Vagina (tissue), 2 donors: ENCODE data around the gene RNF227. TPM values are rescaled to one million over a fixed set of nuclear protein-coding genes. Genes with fewer than 3 reads are reported as not detected.

Experiments used
- DNase-seq, 2 donors: peaks; one replicate each; pipeline ENCODE4 v3.0.0-alpha.2; 2017; ENCODE audit errors: extremely low spot score in 2 of 2
- H3K27ac ChIP-seq: fragments of 200-600 bp; sonication (generic); one replicate; pipeline ENCODE4 v1.5.1; 2019
- H3K27me3 ChIP-seq: fragments of 200-600 bp; sonication (generic); one replicate; pipeline ENCODE4 v1.5.1; 2019
- H3K36me3 ChIP-seq, 2 donors: fragments of 200-600 bp; sonication (generic); one replicate each; pipeline ENCODE4 v1.5.1; 2017 to 2019
- H3K4me1 ChIP-seq: fragments of 200-600 bp; sonication (generic); one replicate; pipeline ENCODE4 v1.5.1; 2019
- H3K4me3 ChIP-seq, 2 donors: fragments of 200-600 bp; sonication (generic); 1 replicate in 1 of 2; 2 replicates in 1 of 2; pipeline ENCODE4 v1.5.1; 2016 to 2019
- H3K9me3 ChIP-seq: fragments of 200-600 bp; sonication (generic); one replicate; pipeline ENCODE4 v1.5.1; 2019
- CTCF ChIP-seq, 3 experiments: fragments of 450-650 bp in 2 of 3; fragments of 200-600 bp in 1 of 3; sonication (generic) in 1 of 3; IDR thresholded peaks; one replicate each; pipeline ENCODE4 v1.5.1; 2017 to 2019; ENCODE audit warnings: antibody characterized with exemption in 3 of 3, mild to moderate bottlenecking in 2 of 3, moderate library complexity in 2 of 3
- POLR2A ChIP-seq, 2 donors: fragments of 450-650 bp; IDR thresholded peaks; one replicate each; pipeline ENCODE4 v1.6.1; 2017; ENCODE audit warnings: antibody characterized with exemption in 2 of 2, mild to moderate bottlenecking in 2 of 2, moderate library complexity in 2 of 2
- POLR2AphosphoS5 ChIP-seq, 2 donors: sonication (generic); formaldehyde crosslinking; IDR thresholded peaks; one replicate each; pipeline ENCODE4 v1.9.0; 2017; ENCODE audit warnings: antibody characterized with exemption in 2 of 2, mild to moderate bottlenecking in 2 of 2, low read depth in 1 of 2; ENCODE audit not compliant: insufficient read depth in 1 of 2
- intact Hi-C: fragments of 100-400 bp; cut with DNase I; formaldehyde crosslinking; loops from one replicate; pipeline ENCODE4 v1.15.1; 2023
- total RNA-seq: library from RNA; depleted of rRNA; stranded (reverse); fragments of >200 nt; gene quantifications from one replicate; pipeline ENCODE4 v1.2.3, GENCODE V29; 2016

Gene RNF227
- total RNA-seq, 1 donor from 2014 or later: 2.9 TPM

DNA sequence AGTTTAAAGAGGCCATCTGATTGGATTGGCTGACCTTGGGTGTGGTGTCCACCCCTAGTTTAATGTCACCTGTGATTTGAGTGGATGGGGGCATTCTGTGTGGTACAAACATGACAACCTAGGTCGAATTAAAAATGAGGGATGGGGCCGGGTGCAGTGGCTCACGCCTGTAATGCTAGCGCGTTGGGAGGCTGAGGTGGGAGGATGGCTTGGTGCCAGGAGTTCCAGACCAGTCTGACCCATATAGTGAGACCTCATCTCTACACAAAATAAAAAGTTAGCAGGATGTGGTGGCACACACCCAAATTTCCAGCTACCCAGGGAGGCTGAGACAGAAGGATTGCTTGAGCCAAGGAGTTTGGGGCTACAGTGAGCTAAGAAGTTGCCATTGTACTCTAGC is 30.4 kb upstream of the RNF227 start:
- intact Hi-C loops: no loop called here
- DNase-seq: no peak
- H3K4me1 ChIP-seq: no peaks in the 10 kb centered on the region
- no peak overlapping the region for H3K4me3 ChIP-seq
- H3K27ac ChIP-seq: no peak overlapping the region
- H3K9me3 ChIP-seq: no peaks in the 10 kb centered on the region
- peaks cover 0 to 60% of the 10 kb centered on the region in 2 donors for H3K36me3 ChIP-seq
- H3K27me3 ChIP-seq: no peaks in the 10 kb centered on the region
- TF ChIP-seq POLR2A (IDR thresholded peaks at IDR 0.05): no peak
- no peak for TF ChIP-seq CTCF (IDR thresholded peaks at IDR 0.05)
- TF ChIP-seq POLR2AphosphoS5 (IDR thresholded peaks at IDR 0.05; ENCODE audit: insufficient read depth in 1 of 2, low read depth in 1 of 2): no peak

GRCh38 chr17:7945651-7946050 is 29.6 kb upstream of the RNF227 start:
- no peak overlapping the region for H3K4me3 ChIP-seq
- no peaks in the 10 kb centered on the region for H3K9me3 ChIP-seq
- no peaks in the 10 kb centered on the region for H3K4me1 ChIP-seq
- intact Hi-C loops: no loop called here
- no peak overlapping the region for H3K27ac ChIP-seq
- peaks cover 0 to 60% of the 10 kb centered on the region in 2 donors for H3K36me3 ChIP-seq
- no peak for DNase-seq
- H3K27me3 ChIP-seq: no peaks in the 10 kb centered on the region
- no peak for TF ChIP-seq POLR2AphosphoS5 (IDR thresholded peaks at IDR 0.05; ENCODE audit: insufficient read depth in 1 of 2, low read depth in 1 of 2)
- no peak for TF ChIP-seq POLR2A (IDR thresholded peaks at IDR 0.05)
- TF ChIP-seq CTCF (IDR thresholded peaks at IDR 0.05): no peak

GRCh38 chr17:7944326-7944725 is 28.2 kb upstream of the RNF227 start:
- Histone ChIP-seq H3K36me3 (peaks cover 0 to 69% of the 10 kb centered on the region in 2 donors), H3K27ac (no peak overlapping the region), H3K27me3 (no peaks in the 10 kb centered on the region), H3K4me1 (no peaks in the 10 kb centered on the region), H3K4me3 (no peak overlapping the region), H3K9me3 (no peaks in the 10 kb centered on the region)
- no peak for TF ChIP-seq CTCF (IDR thresholded peaks at IDR 0.05)
- TF ChIP-seq POLR2A (IDR thresholded peaks at IDR 0.05): no peak
- TF ChIP-seq POLR2AphosphoS5 (IDR thresholded peaks at IDR 0.05; ENCODE audit: insufficient read depth in 1 of 2, low read depth in 1 of 2): no peak
- intact Hi-C loops: no loop called here
- DNase-seq: no peak

DNA sequence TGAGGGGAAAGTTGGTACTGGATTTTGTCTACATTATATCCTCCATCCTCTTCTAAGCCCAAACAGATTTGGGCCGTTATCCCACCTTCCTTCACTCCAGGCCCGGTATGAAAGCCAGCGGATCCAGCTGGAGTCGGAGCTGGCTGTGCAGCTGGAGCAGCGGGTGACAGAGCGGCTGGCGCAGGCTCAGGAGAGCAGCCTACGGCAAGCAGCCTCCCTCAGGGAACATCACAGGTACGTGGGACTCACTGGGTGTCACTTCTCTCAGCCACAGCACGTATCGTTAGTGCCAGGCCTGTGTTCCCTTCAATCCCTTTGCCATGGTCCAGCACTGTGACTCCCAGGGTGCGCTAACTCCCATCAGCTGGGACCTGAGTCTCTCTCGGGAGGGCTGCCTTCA is 27.2 kb upstream of the RNF227 start:
- Histone ChIP-seq H3K4me3 (no peak overlapping the region), H3K36me3 (peaks cover 0 to 67% of the 10 kb centered on the region in 2 donors), H3K9me3 (no peaks in the 10 kb centered on the region), H3K27ac (no peak overlapping the region), H3K27me3 (no peaks in the 10 kb centered on the region), H3K4me1 (no peaks in the 10 kb centered on the region)
- TF ChIP-seq POLR2A (IDR thresholded peaks at IDR 0.05) (no peak), POLR2AphosphoS5 (IDR thresholded peaks at IDR 0.05; ENCODE audit: insufficient read depth in 1 of 2, low read depth in 1 of 2) (no peak), CTCF (IDR thresholded peaks at IDR 0.05) (no peak)
- no peak for DNase-seq
- intact Hi-C loops: no loop called here

DNA sequence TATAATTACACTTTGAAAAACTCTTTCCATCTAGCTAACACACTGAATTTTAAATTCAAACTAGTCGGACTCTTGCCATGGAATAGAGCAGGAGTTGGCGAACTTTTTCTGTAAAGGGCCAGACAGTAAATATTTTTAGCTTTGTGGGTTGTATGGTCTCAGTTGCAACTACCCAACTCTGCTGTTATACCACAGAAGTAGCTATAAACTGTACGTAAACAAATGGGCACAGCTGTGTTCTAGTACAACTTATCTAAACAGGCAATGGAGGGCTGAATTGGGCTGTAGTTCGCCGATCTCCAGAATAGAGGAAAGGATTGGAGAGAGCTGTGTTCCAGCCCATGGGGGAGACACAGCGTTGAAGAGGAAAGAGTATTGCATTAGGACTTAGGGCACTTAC is 24.7 kb upstream of the RNF227 start:
- Histone ChIP-seq H3K36me3 (peaks cover 0 to 64% of the 10 kb centered on the region in 2 donors), H3K27ac (no peak overlapping the region), H3K9me3 (no peaks in the 10 kb centered on the region), H3K27me3 (no peaks in the 10 kb centered on the region), H3K4me3 (no peak overlapping the region), H3K4me1 (no peaks in the 10 kb centered on the region)
- no peak for DNase-seq
- no peak for TF ChIP-seq POLR2AphosphoS5 (IDR thresholded peaks at IDR 0.05; ENCODE audit: insufficient read depth in 1 of 2, low read depth in 1 of 2)
- no peak for TF ChIP-seq CTCF (IDR thresholded peaks at IDR 0.05)
- no peak for TF ChIP-seq POLR2A (IDR thresholded peaks at IDR 0.05)
- intact Hi-C loops: no loop called here
